Measurements from ENCODE around the gene GNB3. TPM values are rescaled to one million over a fixed set of nuclear protein-coding genes. Genes with fewer than 3 reads are reported as not detected.

GNB3 gene
- total and polyA plus RNA-seq, 9 of the 15 experiments (the other 6 are each of a cell fraction or from before 2014, with no cell fraction given): 1.4 to 5.8 (median 2.0) TPM

GRCh38 chr12:6890789-6891645 lies 50.3 kb downstream of the GNB3 start (continued):
- TF ChIP-seq GTF2E2 (tag; IDR thresholded peaks at IDR 0.05) (peak; percentile 78), SREBF1 (IDR thresholded peaks at IDR 0.05; ENCODE audit: borderline replicate concordance, low read depth, low read length) (no peak), ZNF586 (CRISPR knock-in tag; conservative IDR thresholded peaks at IDR 0.05) (no peak), CXXC5 (CRISPR knock-in tag; IDR thresholded peaks at IDR 0.05) (peak; percentile 96), SUPT5H (IDR thresholded peaks at IDR 0.05) (peak; percentile 67), MAZ (CRISPR knock-in tag; conservative IDR thresholded peaks at IDR 0.05 in 1 of 2, IDR thresholded peaks at IDR 0.05 in 1 of 2) (peak; percentile 80 to 92), TAF7 (tag; IDR thresholded peaks at IDR 0.05) (peak; percentile 96), TFE3 (CRISPR knock-in tag; IDR thresholded peaks at IDR 0.05) (peak; percentile 98), BRD4 (IDR thresholded peaks at IDR 0.05) (peak; percentile 83; the same call in 1 of the 2 replicates), REST (IDR thresholded peaks at IDR 0.05; ENCODE audit: borderline replicate concordance) (peak; percentile 89), REST (CRISPR knock-in tag; IDR thresholded peaks at IDR 0.05; ENCODE audit: low read depth) (no peak), GMEB1 (CRISPR knock-in tag; IDR thresholded peaks at IDR 0.05) (peak; percentile 76), TEAD1 (CRISPR knock-in tag; IDR thresholded peaks at IDR 0.05) (peak in 1 of 2 experiments; percentile 61; a peak in 1 of 4 replicates)
- TF ChIP-seq, protein P1, sequence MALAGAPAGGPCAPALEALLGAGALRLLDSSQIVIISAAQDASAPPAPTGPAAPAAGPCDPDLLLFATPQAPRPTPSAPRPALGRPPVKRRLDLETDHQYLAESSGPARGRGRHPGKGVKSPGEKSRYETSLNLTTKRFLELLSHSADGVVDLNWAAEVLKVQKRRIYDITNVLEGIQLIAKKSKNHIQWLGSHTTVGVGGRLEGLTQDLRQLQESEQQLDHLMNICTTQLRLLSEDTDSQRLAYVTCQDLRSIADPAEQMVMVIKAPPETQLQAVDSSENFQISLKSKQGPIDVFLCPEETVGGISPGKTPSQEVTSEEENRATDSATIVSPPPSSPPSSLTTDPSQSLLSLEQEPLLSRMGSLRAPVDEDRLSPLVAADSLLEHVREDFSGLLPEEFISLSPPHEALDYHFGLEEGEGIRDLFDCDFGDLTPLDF (CRISPR knock-in tag; IDR thresholded peaks at IDR 0.05): peak; percentile 83; the same call in 1 of the 2 replicates

Data from K562 (cell line).